HG03354 (cell line): ENCODE results near the gene LPIN2.

Experiments
- ATAC-seq: cut with Tn5 transposase; IDR thresholded peaks from one replicate; pipeline ENCODE4 v1.9.1; 2021; ENCODE audit warnings: mild to moderate bottlenecking; ENCODE audit not compliant: unreplicated experiment, poor library complexity, severe bottlenecking

LPIN2 gene

GRCh38 chr18:2969695-2970094 is 43.2 kb downstream of the LPIN2 start:
- no peak for ATAC-seq

- no peak for ATAC-seq
These were observed 44.3 kb downstream of the LPIN2 start for GRCh38 chr18:2968606-2969005.

GRCh38 chr18:2967820-2968219 is 45.1 kb downstream of the LPIN2 start:
- no peak for ATAC-seq

GRCh38 chr18:2967357-2967756 is 45.6 kb downstream of the LPIN2 start:
- ATAC-seq = no peak

- ATAC-seq = no peak
These were observed 46.4 kb downstream of the LPIN2 start for GRCh38 chr18:2966560-2966959.

- no peak for ATAC-seq
These were observed 47.1 kb downstream of the LPIN2 start for GRCh38 chr18:2965797-2966196.

- ATAC-seq = no peak
These were observed 48.5 kb downstream of the LPIN2 start for GRCh38 chr18:2964361-2965010.
